ENCODE data around the gene BRICD5. TPM values are rescaled to one million over a fixed set of nuclear protein-coding genes. Genes with fewer than 3 reads are reported as not detected.

Gene BRICD5
- total and polyA plus RNA-seq, 2 of the 4 experiments (the other 2 are of a cell fraction), result 0.18 to 0.94 TPM

DNA sequence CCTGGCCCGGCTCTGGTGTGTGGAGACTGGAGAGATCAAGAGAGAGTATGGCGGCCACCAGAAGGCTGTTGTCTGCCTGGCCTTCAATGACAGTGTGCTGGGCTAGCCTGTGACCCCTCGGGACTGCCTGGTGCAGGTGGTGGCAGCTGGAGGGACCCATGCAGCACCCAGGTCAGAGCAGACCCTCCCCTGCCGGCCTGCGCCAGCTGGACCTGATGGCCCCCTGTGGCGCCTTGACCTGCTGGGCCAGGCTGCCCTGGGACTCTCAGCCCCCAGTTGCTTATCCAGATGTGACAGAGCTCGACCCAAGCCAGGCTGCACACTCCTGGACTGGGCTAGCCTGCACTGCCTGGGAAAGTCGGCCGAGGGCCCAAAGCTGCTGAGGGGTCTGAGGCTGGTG, 1.9 kb downstream of the BRICD5 start:
- ATAC-seq (ENCODE audit: low read depth) (no peak), DNase-seq (no peak)
- Histone ChIP-seq H2BK20ac (ENCODE audit: low read depth, low read length) (no peak overlapping the region), H3K56ac (ENCODE audit: extremely low read depth, insufficient read depth, low read length) (no peak overlapping the region), H3K27ac (ENCODE audit: insufficient read depth, low read length) (no peak overlapping the region), H3K14ac (replicated peaks; ENCODE audit: low read depth, low read length) (no peak overlapping the region), H3K36me3 (ENCODE audit: control insufficient read depth, insufficient read depth, low read length) (peaks cover 28% of the 10 kb centered on the region), H4K8ac (ENCODE audit: low read depth in 2 of 2, low read length in 2 of 2) (no peak overlapping the region), H3K4me2 (ENCODE audit: low read depth, low read length) (no peak overlapping the region), H3K9me1 (ENCODE audit: insufficient read depth, low read length) (peaks cover 6% of the 10 kb centered on the region; the same call in 1 of the 2 replicates), H4K91ac (ENCODE audit: insufficient read depth, low read depth, low read length) (no peak overlapping the region), H3K4me3 (ENCODE audit: insufficient read depth, low read depth, low read length) (no peak overlapping the region), H4K20me1 (ENCODE audit: insufficient read depth, low read length) (peaks cover 16% of the 10 kb centered on the region), H2AFZ (replicated peaks; ENCODE audit: low read length, poor library complexity) (no peak overlapping the region), H3K23ac (ENCODE audit: low read depth, low read length) (no peak overlapping the region), H2AK9ac (replicated peaks; ENCODE audit: low read depth, low read length, poor library complexity) (no peak overlapping the region), H3K4ac (ENCODE audit: low read depth, low read length) (no peak overlapping the region), H3K9ac (ENCODE audit: low read depth, low read length) (no peak overlapping the region), H3K79me1 (ENCODE audit: low read depth in 1 of 2, low read length in 2 of 2) (peaks cover 27 to 47% of the 10 kb centered on the region in 2 experiments), H3K4me1 (ENCODE audit: control insufficient read depth, insufficient read depth, low read length) (peaks cover 14% of the 10 kb centered on the region), H2BK15ac (ENCODE audit: low read depth, low read length) (no peak overlapping the region), H2BK5ac (ENCODE audit: low read depth, low read length, poor library complexity, severe bottlenecking) (no peak overlapping the region), H3K9me3 (ENCODE audit: control insufficient read depth, insufficient read depth, low read length) (no peaks in the 10 kb centered on the region), H2BK120ac (ENCODE audit: low read depth, low read length) (no peak overlapping the region), H4K5ac (ENCODE audit: low read depth, low read length) (no peak overlapping the region), H2AK5ac (ENCODE audit: low read depth, low read length) (no peak overlapping the region), H3K18ac (ENCODE audit: low read depth, low read length) (no peak overlapping the region), H3K27me3 (ENCODE audit: control insufficient read depth, insufficient read depth, low read length) (no peaks in the 10 kb centered on the region)
- intact Hi-C loops (cut with micrococcal nuclease), result no loop called here
- WGBS, 2 experiments (ENCODE audit: extremely low coverage in 2 of 2, insufficient read length in 1 of 2), result 94% methylated on average over 6 of the region's 9 CpGs; no CpG with 5 or more reads in 1 of the 2 experiments
- in situ Hi-C loops (cut with MboI; ENCODE audit: low sequenced_read_pairs), result no loop called here
- CTCF ChIA-PET, result no interaction called here
- POLR2A ChIA-PET (ENCODE audit: unreplicated experiment), result no interaction called here
- TF ChIP-seq, protein P1, sequence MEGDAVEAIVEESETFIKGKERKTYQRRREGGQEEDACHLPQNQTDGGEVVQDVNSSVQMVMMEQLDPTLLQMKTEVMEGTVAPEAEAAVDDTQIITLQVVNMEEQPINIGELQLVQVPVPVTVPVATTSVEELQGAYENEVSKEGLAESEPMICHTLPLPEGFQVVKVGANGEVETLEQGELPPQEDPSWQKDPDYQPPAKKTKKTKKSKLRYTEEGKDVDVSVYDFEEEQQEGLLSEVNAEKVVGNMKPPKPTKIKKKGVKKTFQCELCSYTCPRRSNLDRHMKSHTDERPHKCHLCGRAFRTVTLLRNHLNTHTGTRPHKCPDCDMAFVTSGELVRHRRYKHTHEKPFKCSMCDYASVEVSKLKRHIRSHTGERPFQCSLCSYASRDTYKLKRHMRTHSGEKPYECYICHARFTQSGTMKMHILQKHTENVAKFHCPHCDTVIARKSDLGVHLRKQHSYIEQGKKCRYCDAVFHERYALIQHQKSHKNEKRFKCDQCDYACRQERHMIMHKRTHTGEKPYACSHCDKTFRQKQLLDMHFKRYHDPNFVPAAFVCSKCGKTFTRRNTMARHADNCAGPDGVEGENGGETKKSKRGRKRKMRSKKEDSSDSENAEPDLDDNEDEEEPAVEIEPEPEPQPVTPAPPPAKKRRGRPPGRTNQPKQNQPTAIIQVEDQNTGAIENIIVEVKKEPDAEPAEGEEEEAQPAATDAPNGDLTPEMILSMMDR (conservative IDR thresholded peaks at IDR 0.05; ENCODE audit: low read depth, low read length), result no peak
- TF ChIP-seq RCOR1 (IDR thresholded peaks at IDR 0.05; ENCODE audit: insufficient replicate concordance, low read length), result no peak
- no TSS peak for BruUV-seq (replicated peaks)
- dilution Hi-C loops (cut with HindIII; ENCODE audit: low sequenced_read_pairs, unreplicated experiment), result no loop called here

Measured in IMR-90 (cell line).